ENCODE measurements around the gene FAM53C. TPM values are rescaled to one million over a fixed set of nuclear protein-coding genes. Genes with fewer than 3 reads are reported as not detected.

The FAM53C gene
- total RNA-seq, 1 experiment from 2014 or later = 29.7 TPM

DNA sequence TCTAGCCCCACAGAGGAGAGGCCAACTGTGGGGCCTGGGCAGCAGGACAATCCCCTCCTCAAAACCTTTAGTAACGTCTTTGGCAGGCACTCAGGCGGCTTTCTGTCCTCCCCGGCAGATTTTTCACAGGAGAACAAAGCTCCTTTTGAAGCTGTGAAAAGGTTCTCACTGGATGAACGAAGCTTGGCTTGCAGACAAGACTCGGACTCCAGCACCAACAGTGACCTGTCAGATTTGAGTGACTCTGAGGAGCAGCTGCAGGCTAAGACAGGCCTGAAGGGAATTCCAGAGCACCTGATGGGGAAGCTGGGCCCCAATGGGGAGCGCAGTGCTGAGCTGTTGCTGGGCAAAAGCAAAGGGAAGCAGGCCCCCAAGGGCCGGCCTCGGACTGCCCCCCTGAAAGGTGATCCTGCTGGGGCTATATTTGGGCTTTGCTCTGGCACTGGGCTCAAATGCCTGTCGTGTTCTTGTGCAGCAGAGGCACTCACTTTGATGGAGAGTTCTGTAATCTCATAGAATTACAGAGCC lies 53.9 kb downstream of the FAM53C start:
- peak; percentile 63 for DNase-seq (ENCODE audit: low read depth)

Other genes with a start within 250 kb of the FAM53C start
- 0.17 TPM in 1 of 2 replicates, not detected in the other for gene NME5, start 198.8 kb upstream of the FAM53C start, total RNA-seq (2014; rRNA removed)
- 49.1 and 60.0 TPM in 2 replicates for gene BRD8, start 159.6 kb upstream of the FAM53C start, total RNA-seq (2014; rRNA removed)
- gene KIF20A, start 159.2 kb upstream of the FAM53C start, total RNA-seq (2014; rRNA removed) = 108 and 113 TPM in 2 replicates
- 27.0 and 27.4 TPM in 2 replicates for gene CDC23, start 124.9 kb upstream of the FAM53C start, total RNA-seq (2014; rRNA removed)
- gene GFRA3, start 63.6 kb upstream of the FAM53C start, total RNA-seq (2014; rRNA removed) = not detected in 2 replicates
- gene CDC25C, start 6.5 kb upstream of the FAM53C start, total RNA-seq (2014; rRNA removed) = 16.9 and 18.3 TPM in 2 replicates
- 30.3 and 36.1 TPM in 2 replicates for gene KDM3B, start 14.4 kb downstream of the FAM53C start, total RNA-seq (2014; rRNA removed)
- gene REEP2, start 100.8 kb downstream of the FAM53C start, total RNA-seq (2014; rRNA removed) = 9.0 and 11.0 TPM in 2 replicates
- 4.1 and 7.2 TPM in 2 replicates for gene EGR1, start 127.2 kb downstream of the FAM53C start, total RNA-seq (2014; rRNA removed)
- gene ETF1, start 205.0 kb downstream of the FAM53C start, total RNA-seq (2014; rRNA removed) = 141 and 163 TPM in 2 replicates
- gene HSPA9, start 237.1 kb downstream of the FAM53C start, total RNA-seq (2014; rRNA removed) = 424 and 464 TPM in 2 replicates

All from LHCN-M2 (cell line).